GM19397 (cell line): ENCODE measurements around the gene RAD51B.

Experiments used
- ATAC-seq: cut with Tn5 transposase; IDR thresholded peaks from one replicate; pipeline ENCODE4 v1.9.1; 2021; ENCODE audit warnings: mild to moderate bottlenecking, moderate library complexity; ENCODE audit not compliant: unreplicated experiment

The RAD51B gene

GRCh38 chr14:68511129-68512047 is 691.8 kb downstream of the RAD51B start:
- no peak for ATAC-seq

GRCh38 chr14:68512088-68512487 is 692.5 kb downstream of the RAD51B start:
- no peak for ATAC-seq

GRCh38 chr14:68513137-68513536 is 693.6 kb downstream of the RAD51B start:
- peak; percentile 11 for ATAC-seq

- ATAC-seq = peak; percentile 75
Observed at GRCh38 chr14:68513838-68514607, 694.4 kb downstream of the RAD51B start.

- no peak for ATAC-seq
Observed at GRCh38 chr14:68514608-68515194, 695.1 kb downstream of the RAD51B start.

- ATAC-seq = no peak
Observed at GRCh38 chr14:68516342-68516741, 696.8 kb downstream of the RAD51B start.

- ATAC-seq = no peak
Observed at GRCh38 chr14:68518166-68518565, 698.6 kb downstream of the RAD51B start.

GRCh38 chr14:68518761-68519670 is 699.4 kb downstream of the RAD51B start:
- no peak for ATAC-seq

- ATAC-seq = no peak
Observed at GRCh38 chr14:68519671-68520187, 700.1 kb downstream of the RAD51B start.

GRCh38 chr14:68520637-68521556 is 701.3 kb downstream of the RAD51B start:
- ATAC-seq = no peak

- no peak for ATAC-seq
Observed at GRCh38 chr14:68521557-68521901, 702.0 kb downstream of the RAD51B start.

GRCh38 chr14:68521961-68522509 is 702.5 kb downstream of the RAD51B start:
- ATAC-seq = no peak

GRCh38 chr14:68522510-68523325 is 703.1 kb downstream of the RAD51B start:
- no peak for ATAC-seq

- ATAC-seq = no peak
Observed at GRCh38 chr14:68523326-68523610, 703.7 kb downstream of the RAD51B start.

- ATAC-seq = no peak
Observed at GRCh38 chr14:68523989-68524725, 704.6 kb downstream of the RAD51B start.

- no peak for ATAC-seq
Observed at GRCh38 chr14:68525516-68525915, 705.9 kb downstream of the RAD51B start.

GRCh38 chr14:68526512-68527091 is 707.0 kb downstream of the RAD51B start:
- ATAC-seq = no peak
